HepG2 (cell line): ENCODE data around the gene PERCC1. TPM values are rescaled to one million over a fixed set of nuclear protein-coding genes. Genes with fewer than 3 reads are reported as not detected.

Experiments used
- ARHGAP35 ChIP-seq: sonication (generic); formaldehyde crosslinking; IDR thresholded peaks from 2 replicates; pipeline ENCODE4 v1.9.0; 2022; ENCODE audit warnings: mild to moderate bottlenecking, inconsistent platforms, moderate library complexity, missing genetic modification reagents, borderline replicate concordance
- ATF3 ChIP-seq: sonication (generic); formaldehyde crosslinking; IDR thresholded peaks from 2 replicates; pipeline ENCODE4 v1.4.0; 2020; ENCODE audit warnings: missing genetic modification reagents
- BRD4 ChIP-seq: sonication (generic); formaldehyde crosslinking; IDR thresholded peaks from 2 replicates; pipeline ENCODE4 v1.4.0; 2020; ENCODE audit warnings: missing genetic modification reagents
- CBFB ChIP-seq: sonication (generic); formaldehyde crosslinking; IDR thresholded peaks from 2 replicates; pipeline ENCODE4 v1.4.0; 2020; ENCODE audit warnings: missing genetic modification reagents
- IRF9 ChIP-seq: sonication (generic); formaldehyde crosslinking; IDR thresholded peaks from 2 replicates; pipeline ENCODE4 v1.8.0; 2022; ENCODE audit warnings: missing genetic modification reagents, mild to moderate bottlenecking, borderline replicate concordance
- NFE2L1 ChIP-seq: sonication (generic); formaldehyde crosslinking; IDR thresholded peaks from 2 replicates; pipeline ENCODE4 v1.4.0; 2020; ENCODE audit warnings: missing genetic modification reagents, mild to moderate bottlenecking, borderline replicate concordance
- RAD51 ChIP-seq: fragments of 450-650 bp; IDR thresholded peaks from 2 replicates; pipeline ENCODE4 v1.6.1; 2016; ENCODE audit warnings: borderline replicate concordance
- SRSF4 ChIP-seq: fragments of 200-400 bp; formaldehyde crosslinking; IDR thresholded peaks from one replicate; pipeline ENCODE4 v1.6.1; 2018; ENCODE audit warnings: mild to moderate bottlenecking, low read depth, low read length, moderate library complexity; ENCODE audit not compliant: poor library complexity, severe bottlenecking
- ZFY ChIP-seq: sonication (generic); formaldehyde crosslinking; IDR thresholded peaks from 2 replicates; pipeline ENCODE4 v1.4.0; 2020; ENCODE audit warnings: missing genetic modification reagents
- polyA plus RNA-seq, 8 experiments: library from polyadenylated mRNA; depleted of rRNA in 3 of 8; stranded (reverse) in 7 of 8; unstranded in 1 of 8; fragments of >200 nt; fragmentation: Illumina TruSeq in 4 of 8; extraction: Trizol in 4 of 8; gene quantifications; 2 replicates each; pipeline versions ENCODE4 v1.2.1 to v1.2.3, GENCODE V29; 2011 to 2016; ENCODE audit warnings: low read depth in 4 of 8, missing spikeins in 1 of 8, mixed read lengths in 1 of 8; ENCODE audit not compliant: insufficient read depth in 1 of 8
- total RNA-seq, 5 experiments: library from RNA; depleted of rRNA; stranded (reverse); fragments of >200 nt; fragmentation: Illumina TruSeq; extraction: Trizol; gene quantifications; 2 replicates each; pipeline ENCODE4 v1.2.3, GENCODE V29; 2016; ENCODE audit warnings: low read depth in 1 of 5
- TF ChIP-seq, protein P1 (sequence below): sonication (generic); formaldehyde crosslinking; IDR thresholded peaks from 2 replicates; pipeline ENCODE4 v1.5.1; 2020; ENCODE audit warnings: missing genetic modification reagents, mild to moderate bottlenecking, borderline replicate concordance

Gene PERCC1
- total and polyA plus RNA-seq, 2 of the 13 experiments (the other 11 are each of a cell fraction or from before 2014, with no cell fraction given) = 0.15 TPM; not detected in 1

DNA sequence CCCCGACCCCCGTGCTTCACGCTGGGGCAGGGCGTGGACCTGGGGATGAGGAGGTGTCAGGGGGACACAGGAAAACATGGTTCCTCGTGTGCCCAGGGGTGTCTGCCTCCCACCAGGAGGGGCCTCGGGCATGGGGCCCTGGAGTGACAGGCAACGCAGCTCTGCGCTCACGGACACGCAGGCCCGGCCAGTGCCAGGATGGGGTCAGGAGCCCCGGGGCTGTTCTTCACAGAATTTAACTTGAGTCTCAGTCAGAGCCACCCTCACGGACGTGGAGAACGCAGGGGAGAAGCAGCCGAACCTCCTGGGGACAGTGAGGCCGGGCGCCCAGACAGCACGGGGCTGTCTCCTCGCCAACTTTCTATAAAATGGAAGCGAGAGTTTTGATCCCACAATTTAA lies 33.1 kb upstream of the PERCC1 start (continued):
- TF ChIP-seq, protein P1, sequence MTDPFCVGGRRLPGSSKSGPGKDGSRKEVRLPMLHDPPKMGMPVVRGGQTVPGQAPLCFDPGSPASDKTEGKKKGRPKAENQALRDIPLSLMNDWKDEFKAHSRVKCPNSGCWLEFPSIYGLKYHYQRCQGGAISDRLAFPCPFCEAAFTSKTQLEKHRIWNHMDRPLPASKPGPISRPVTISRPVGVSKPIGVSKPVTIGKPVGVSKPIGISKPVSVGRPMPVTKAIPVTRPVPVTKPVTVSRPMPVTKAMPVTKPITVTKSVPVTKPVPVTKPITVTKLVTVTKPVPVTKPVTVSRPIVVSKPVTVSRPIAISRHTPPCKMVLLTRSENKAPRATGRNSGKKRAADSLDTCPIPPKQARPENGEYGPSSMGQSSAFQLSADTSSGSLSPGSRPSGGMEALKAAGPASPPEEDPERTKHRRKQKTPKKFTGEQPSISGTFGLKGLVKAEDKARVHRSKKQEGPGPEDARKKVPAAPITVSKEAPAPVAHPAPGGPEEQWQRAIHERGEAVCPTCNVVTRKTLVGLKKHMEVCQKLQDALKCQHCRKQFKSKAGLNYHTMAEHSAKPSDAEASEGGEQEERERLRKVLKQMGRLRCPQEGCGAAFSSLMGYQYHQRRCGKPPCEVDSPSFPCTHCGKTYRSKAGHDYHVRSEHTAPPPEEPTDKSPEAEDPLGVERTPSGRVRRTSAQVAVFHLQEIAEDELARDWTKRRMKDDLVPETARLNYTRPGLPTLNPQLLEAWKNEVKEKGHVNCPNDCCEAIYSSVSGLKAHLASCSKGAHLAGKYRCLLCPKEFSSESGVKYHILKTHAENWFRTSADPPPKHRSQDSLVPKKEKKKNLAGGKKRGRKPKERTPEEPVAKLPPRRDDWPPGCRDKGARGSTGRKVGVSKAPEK (CRISPR knock-in tag) = no peak
- TF ChIP-seq ATF3 (CRISPR knock-in tag) (no peak), ARHGAP35 (CRISPR knock-in tag) (no peak), IRF9 (CRISPR knock-in tag) (no peak), RAD51 (no peak), BRD4 (CRISPR knock-in tag) (no peak), ZFY (CRISPR knock-in tag) (no peak), CBFB (CRISPR knock-in tag) (no peak), NFE2L1 (CRISPR knock-in tag) (no peak), SRSF4 (no peak)
